OCI-M2 (cell line): ENCODE measurements around the gene KDM4C.

Experiments
- DNase-seq: peaks from one replicate; lab custom pipeline; 2025; ENCODE audit not compliant: unreplicated experiment; lab: John Stamatoyannopoulos, UW

Gene KDM4C

DNA sequence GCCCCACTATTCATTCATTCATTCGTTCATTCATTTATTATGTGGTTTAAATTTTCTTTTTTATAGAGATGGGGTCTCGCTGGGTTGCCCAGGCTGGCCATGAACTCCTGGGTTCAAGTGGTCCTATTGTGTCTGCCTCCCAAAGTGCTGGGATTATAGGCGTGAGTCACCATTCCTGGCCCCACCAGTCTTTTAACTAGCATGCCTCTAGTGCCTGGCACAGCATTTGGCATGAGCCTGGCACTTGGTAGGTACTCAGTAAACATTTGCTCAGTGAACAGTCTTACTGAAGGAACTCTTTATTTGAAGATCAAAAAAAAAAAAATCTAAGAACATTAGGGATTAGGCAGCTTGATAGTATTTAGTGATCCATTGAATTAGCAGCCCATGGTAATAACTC is 98.1 kb downstream of the KDM4C start:
- DNase-seq = no peak

DNA sequence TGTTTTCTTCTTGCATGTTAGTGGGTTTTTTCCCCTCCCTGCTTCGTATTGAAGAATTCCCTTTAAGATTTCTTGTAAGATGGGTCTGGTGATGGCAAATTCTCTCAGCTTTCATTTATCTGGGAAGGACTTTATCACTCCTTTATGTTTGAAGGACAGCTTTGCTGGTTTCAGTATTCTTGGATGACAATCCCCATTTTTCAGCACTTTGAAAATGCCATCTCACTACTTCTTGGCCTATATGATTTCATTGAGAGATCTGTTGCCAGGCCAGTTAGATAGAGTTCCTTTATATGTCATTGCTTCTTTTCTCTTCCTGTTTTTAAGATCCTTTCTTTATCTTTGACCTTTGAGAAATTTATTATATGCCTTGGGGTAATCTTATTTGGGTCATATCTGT is 106.3 kb downstream of the KDM4C start:
- DNase-seq = no peak

DNA sequence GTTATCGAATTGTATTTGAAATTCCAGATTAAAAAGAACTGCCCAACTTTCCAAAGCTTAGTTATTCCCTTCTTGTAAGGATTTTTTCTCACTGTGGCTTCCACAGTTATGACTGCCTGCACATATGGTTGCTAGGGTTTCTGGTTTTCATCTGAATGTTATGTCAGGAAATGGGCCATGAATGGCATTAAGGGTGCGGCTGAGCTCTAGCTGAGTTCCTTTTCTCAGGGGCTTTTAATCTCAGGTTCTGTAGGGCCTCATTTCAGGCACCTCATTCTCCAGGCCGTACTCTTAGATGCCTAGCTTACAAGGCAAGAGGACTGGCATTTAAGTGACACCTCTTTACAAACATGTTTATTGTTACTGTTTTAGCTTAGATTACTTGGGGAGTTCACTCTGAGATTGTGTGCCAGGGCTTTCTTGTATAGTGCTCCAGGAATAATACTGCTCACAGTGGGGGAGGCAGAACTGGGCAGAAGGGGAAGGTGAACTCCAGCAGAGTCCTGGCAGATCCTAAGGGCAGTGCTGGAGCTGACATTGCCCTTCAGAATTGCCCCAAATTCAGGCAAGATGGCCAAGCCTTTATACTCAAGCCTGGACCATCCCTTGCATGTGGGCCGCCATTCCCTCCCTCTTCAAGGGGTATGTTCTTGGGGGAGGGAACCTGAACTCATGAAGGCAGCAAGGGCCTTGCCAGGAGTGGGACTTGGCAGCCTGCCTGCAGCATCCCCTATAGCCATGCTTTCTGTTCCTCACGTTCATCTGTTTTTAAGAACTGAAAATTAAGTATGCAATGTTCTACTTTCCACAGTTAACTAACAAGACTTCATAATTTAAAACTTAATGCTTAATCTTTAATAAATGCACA is 111.5 kb downstream of the KDM4C start:
- DNase-seq = no peak

DNA sequence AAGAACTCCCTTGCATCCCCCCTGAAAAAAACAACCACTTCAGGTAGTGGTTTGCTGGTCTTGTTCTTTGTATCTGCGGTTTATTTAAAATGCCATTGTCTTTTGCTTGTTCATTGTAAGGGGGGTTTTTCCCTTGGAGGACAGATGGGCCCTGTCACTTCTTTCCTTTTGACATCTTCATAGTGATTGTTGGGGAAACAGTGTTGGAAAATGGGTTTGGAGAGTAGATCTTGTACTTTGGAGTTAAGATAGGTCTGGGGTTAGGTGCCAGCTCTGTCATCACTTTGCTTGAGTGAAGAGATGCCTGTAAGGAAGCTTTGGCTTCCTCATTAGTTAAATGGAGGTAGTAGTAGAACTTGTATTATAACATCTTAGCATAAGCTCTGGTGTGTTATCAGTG is 112.4 kb downstream of the KDM4C start:
- no peak for DNase-seq

DNA sequence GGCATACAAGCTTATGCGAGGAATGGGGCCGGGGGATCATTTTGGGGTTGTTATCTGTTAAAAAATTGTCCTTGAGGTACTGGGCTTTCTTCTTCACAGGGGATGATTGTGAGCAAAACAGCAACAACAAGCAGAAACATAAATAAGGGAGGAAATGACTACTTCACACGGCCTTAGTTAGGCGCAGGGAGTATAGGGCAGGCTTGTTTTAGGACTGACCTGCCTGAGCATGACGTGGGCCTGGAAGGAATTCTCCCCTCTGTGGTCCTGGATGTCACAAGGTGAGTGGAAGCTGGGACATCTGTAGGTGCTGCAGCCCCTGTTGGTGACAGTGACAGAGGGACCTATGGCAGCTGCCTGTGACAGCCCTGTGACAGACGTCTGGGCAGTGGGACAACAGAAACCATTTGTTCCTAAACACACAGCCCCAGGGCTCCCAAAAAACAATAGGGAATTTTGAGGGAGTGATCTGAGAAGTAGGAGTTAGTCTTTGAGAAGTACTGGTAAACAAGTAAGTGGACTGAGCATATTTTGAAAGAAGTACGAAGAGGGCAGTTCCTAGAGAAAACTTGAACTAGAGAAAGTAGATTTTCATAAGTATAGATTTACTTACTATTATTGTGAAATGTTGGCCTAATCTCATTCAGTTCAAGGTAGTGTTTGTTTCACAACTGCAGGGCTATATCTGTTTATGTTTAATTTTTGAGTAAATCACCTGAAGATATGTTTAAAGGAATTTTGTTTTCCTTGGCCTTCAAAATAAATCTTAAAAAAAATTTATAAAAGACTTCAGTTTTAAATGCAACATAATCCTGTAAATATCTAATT is 113.1 kb downstream of the KDM4C start:
- DNase-seq = no peak

DNA sequence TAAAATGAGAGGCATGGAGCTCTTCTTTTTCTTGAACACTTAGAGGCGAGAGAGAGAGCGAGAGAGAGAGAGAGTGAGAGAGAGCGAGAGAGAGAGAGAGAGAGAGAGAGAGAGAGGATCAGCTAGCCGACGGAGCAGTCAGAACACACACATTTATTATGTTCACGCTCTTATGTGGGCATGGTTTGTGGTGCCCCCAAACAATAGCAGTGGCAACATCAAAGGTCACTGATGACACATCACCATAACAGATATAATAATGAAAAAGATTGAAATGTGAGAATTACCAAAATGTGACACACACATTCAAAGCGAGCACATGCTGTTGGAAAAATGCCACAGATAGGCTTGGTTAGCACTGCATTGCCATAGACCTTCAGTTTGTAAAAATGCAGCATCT is 116.1 kb downstream of the KDM4C start:
- no peak for DNase-seq

DNA sequence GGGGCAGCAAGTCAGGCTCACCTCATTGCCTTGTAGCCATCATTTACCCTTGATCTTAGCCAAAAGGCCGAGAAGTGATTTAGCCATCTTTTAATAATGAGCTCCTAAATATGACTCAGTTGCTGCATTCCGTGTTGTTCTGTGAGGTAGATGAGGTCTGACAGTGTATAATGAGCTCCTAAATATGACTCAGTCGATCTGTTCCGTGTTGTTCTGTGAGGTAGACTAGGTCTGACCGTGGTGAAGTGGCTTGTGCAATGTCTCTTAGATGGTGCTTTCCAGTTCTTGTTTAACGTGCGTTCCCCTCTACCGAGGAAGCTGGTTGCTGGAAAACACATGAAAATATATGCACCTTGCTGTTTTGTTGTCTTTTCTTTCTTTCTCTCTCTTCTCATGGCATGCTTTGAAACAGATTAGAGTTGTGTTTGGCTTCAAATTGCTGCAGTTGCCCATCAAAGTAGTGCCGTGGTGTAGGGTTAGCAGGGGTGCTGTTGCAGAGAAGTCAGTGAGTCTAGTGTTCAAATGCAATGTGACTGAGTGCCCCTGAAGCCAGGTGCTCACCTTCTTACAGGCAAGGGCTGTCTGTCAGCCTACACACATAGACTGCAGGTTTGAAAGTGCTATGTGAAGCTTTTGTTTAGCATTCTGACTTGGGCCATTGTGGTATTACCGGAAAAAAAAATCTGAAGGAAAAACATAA is 118.6 kb downstream of the KDM4C start:
- no peak for DNase-seq

DNA sequence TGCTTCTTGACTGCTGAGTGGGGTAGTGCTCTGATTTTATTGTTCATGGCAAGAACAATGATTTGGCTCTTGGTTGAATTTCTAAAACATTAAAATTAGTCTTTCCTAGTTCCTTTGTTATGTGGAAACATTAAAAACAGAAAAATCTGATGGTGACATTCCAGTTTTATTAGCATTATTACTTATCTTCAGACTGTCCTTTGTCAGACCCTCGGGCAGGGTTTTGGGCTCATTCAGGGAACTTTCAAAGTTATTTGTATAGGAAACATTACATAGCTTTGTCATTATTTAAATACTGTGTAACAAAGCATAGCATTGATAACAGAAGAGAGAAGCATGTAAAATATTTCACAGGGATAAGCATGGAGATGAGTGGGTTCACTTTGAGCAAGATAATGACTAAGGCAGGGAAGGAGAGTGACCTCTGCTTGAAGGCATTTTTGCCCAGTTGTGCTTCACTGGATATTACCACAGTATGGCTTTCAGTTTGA is 119.9 kb downstream of the KDM4C start:
- no peak for DNase-seq

DNA sequence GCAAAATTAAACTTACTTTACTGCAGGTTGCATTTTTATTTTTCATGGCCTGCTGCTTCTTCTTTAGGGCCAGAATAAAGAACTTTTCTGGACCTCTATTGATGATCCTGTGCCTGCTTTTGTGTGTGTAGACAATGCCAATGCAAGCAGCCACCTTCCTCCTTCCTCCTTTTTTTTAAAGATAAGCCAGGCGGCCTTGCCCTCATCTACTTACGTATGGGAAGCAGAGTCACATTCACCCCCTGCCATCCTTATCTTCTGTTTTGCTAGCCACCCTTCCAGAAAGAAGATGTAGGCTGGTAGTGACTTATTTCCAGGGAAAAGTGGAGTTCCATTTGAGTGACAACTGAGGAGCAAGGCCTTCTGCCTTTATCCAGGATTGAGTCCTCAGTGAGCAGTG is 122.9 kb downstream of the KDM4C start:
- no peak for DNase-seq

DNA sequence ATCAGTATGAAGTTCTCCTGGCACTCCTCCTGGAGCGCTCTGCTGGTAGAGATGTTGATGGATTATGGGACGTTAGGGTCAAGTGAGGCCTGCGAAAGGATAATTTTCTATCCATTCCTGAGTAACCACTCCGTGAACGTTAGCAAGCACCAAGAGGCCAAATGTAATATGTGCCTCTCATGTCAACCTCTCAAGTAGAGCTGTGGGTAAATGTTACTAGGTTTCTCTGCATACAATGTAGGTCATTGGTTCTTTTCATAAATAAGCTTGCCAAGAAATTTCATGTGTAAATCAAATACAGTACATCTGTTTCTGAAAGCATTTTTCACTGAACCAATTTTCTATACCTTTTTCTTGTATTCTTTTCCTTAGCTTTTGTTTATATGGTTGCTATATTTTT is 126.3 kb downstream of the KDM4C start:
- DNase-seq = no peak

DNA sequence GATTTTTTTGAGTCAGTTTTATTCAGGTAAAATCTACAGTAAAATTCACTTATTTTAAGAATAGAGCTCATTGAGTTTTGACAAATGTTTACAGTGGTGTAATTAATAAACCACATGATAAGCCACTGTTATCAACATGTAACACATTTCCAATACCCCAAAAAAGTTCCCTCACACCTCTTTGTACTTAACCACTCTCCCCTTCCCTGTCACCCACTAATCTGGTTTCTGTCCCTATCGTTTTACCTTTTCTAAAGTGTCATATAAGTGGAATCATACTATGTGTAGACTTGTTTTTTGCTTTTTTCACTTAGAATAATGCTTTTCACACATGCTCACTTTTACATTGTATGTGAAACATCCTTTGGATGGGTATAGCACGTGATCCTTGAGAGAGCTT is 127.2 kb downstream of the KDM4C start:
- no peak for DNase-seq

DNA sequence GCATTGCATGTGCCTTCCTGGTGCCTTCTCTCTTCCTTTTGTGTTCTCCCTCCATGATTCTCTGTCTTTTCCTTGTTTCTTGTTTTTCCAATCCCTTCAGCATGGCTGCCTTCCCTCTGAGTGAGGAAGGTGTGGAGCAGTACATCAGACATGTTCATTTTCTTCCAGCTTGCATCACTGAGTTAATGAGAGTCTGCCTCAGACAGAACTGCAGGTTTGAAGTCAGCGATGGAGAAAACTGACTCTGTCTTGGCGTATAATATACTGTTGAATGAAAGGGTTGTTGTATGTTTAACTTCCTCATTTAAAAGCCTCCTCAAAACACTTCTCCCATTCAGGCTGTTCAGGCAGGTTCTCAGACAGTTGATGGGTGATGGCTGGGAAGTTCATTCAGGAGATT is 129.3 kb downstream of the KDM4C start:
- DNase-seq = no peak

DNA sequence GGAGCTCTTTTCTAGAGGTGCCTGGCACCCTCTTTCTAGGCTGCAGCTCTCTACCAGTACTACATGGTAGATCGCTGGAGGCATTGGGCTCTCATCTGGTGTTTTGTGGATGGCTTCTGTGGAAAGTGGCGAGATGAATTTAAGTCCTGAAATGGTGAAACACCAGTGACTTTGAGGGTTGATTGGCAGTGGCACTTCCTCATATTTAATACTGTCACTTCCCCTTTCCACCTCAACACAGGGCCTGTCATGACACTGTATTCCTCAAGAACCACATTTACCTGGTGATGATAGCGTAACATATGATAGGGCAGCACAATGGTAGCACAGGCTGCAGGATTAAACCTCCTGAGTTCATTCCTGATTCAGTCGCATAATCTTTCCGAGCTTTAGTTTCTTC is 132.1 kb downstream of the KDM4C start:
- DNase-seq = no peak

DNA sequence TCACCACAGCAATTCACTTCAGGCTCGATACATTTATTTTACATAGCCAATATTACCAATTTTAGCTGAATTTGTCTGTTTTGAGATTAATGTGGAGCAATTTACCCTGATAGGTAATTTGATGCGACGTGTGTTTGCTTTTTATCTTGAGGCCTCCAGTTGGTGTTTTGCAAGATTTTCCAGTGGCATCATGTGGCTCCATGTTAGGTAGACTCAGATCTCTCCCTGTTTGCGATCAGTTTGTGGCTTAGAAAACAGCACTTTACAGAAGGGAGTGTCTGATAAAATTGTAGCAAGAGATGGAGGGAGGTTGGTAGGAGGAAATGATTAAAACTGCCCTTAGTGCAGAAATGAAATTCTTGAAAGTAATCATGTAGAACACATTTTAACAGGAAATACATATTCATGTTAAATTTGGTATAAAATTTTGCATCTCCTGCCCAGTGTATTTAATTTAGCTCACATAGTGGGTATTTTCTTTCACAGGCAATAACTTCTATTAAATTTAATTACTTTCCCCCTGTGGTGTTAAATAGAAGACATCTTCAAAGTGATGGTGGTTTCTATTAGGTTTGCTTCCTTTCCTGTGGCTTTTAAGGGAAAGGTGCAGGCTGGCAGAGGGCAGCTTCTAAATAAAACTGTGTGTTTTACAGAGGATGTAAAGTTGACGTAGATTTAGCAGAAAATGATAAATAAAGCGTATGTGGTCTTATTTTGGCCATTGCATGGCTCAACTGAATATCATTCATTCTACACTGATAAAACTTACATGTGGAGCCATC is 135.8 kb downstream of the KDM4C start:
- DNase-seq = no peak

DNA sequence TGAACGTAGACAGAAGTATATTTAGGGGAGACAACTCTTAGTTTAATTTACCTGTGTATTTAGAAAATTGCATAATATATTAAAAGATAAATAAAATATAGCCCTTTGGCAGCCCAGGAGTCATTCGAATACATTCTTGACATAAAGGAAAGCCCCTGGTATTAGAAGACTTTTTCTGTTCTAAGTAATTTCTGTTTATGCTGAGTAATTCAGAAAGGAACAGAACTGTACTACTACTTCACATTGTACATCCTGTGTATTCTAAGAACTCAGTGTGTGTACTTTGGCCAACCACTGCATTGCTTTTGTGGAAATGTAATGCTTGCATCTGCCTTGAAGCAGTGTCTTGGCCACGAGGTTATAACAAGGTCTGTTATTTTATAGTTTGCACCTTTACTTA is 136.4 kb downstream of the KDM4C start:
- DNase-seq = no peak

DNA sequence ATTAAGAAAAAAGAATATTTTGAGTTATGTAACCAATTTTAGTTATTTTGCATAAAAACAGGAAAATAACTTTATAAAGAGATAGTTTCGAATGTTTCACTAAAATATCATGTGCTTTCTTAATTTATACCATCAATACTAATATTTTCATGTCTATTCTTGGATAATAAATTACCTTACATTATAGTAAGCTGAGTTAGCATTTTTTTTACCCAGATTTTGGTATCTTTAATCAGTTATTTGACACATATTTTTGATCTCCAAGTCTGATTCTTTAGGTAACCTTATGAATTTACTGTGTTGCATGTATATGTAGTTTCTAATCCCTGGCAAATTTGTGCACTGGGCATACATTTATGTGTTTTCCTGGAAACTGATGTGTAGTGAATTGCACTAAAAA is 138.0 kb downstream of the KDM4C start:
- DNase-seq = no peak

DNA sequence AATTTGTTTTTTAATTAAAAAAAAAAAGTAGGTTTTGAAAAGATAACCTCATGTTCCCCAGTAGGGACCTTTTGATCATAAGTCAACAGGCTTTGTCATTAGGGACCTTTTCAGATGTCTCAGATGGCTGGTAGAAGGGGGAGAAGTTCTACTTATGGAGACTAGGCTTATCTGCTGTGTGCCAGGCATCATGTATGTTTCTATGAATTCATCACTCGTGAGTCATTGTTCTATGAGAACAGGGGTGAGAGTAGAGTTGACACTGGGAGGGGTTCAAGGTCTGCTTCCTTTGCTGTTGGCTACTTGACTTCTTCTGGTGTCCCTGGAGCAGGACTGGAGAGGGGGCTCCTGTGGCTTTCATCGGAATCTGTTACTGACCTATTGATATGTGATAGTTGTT is 138.8 kb downstream of the KDM4C start:
- DNase-seq = no peak

DNA sequence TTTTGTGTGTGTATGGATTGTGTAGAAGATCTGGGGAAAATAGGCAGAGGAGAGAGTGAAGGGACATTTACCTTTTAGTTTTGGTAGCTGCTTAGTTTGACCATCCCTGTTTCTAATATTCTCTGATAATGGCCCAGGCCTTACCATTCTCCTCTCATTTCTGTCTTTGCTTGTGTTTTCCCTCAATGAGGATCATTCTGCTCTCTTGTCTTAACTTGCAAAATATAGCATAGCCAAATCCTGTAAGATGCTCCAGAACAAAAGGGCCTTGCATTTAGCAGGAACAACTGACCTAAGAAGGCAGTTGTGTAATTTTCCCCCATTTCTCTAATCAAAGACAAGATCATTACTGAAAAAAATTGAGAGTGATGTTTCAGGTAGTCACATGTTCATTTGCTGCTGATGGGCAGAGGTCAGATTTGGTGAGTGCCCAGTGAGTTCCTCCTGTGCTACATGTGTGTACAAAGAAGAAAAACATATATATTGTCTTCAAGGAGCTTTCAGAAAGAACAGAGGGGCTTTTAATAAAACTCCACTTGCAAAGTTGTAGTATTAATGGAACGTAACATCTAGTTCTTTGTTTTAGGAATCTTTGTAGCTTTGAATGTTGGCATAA is 139.5 kb downstream of the KDM4C start:
- no peak for DNase-seq

DNA sequence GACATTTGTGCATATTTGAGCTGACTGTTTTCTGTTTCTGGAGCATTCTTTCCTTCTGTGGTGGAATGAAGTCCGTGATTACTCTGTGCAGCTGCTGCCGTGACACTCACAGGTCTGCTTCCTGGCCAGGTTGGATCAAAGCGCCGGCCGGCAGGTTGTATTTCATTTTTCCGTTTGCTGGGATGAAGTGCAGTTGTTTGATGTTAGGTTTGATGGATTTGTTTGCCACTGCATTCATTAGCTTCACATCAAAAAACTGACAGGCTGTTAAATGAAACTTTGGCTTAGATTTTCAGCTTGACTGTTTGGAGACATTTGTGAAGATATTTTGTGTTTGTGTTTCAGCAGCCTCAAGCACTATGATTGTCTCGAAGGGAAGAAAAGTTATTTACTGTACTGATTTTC is 140.1 kb downstream of the KDM4C start:
- no peak for DNase-seq

DNA sequence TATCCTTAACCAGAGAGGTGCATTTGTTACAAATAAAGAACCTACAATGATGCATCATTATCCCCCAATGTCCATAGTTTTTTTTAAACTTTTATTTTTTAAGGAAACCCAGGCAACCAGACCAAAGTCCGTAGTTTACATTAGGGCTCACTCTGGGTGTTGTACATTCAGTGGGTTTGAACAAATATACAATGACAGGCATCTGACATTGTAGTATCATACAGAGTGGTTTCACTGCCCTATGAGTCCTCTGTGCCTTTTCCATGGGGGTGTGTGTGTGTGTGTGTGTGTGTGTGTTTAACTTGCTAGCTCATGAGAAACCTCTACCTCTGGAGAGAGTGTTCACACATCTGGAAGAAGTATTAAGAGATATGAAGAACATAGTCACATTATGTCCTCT is 141.5 kb downstream of the KDM4C start:
- DNase-seq = no peak
